Esophagus squamous epithelium (tissue), 4 donors: ENCODE measurements around the gene TTC21A.

ENCODE experiments used
- POLR2A ChIP-seq, 4 donors: fragments of 450-650 bp; IDR thresholded peaks; one replicate each; pipeline ENCODE4 v1.6.1; 2017; ENCODE audit warnings: antibody characterized with exemption in 4 of 4, mild to moderate bottlenecking in 4 of 4, moderate library complexity in 3 of 4
- TF ChIP-seq, protein P1 (sequence below), 6 experiments: fragments of 450-650 bp in 4 of 6; fragments of 200-600 bp in 2 of 6; sonication (generic) in 2 of 6; IDR thresholded peaks; one replicate each; pipeline ENCODE4 v1.5.1; 2016 to 2019; ENCODE audit warnings: antibody characterized with exemption in 6 of 6, mild to moderate bottlenecking in 4 of 6, moderate library complexity in 4 of 6

DNA sequence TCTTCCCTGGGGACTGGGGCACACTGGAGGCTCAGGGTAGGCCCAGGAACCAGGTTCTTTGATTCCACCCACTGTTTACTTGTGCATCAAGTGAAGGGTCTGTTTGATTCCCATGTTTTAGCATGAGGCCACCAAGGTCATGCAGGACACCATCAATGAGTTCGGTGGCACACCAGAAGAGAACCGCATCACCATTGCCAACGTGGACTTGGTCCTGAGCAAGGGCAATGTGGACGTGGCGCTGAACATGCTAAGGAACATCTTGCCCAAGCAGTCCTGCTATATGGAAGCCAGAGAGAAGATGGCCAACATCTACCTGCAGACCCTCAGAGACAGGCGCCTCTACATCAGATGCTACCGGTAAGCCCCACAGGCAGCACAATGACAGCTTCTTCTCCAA lies 21.5 kb downstream of the TTC21A start:
- TF ChIP-seq, protein P1, sequence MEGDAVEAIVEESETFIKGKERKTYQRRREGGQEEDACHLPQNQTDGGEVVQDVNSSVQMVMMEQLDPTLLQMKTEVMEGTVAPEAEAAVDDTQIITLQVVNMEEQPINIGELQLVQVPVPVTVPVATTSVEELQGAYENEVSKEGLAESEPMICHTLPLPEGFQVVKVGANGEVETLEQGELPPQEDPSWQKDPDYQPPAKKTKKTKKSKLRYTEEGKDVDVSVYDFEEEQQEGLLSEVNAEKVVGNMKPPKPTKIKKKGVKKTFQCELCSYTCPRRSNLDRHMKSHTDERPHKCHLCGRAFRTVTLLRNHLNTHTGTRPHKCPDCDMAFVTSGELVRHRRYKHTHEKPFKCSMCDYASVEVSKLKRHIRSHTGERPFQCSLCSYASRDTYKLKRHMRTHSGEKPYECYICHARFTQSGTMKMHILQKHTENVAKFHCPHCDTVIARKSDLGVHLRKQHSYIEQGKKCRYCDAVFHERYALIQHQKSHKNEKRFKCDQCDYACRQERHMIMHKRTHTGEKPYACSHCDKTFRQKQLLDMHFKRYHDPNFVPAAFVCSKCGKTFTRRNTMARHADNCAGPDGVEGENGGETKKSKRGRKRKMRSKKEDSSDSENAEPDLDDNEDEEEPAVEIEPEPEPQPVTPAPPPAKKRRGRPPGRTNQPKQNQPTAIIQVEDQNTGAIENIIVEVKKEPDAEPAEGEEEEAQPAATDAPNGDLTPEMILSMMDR (IDR thresholded peaks at IDR 0.05): no peak
- no peak for TF ChIP-seq POLR2A (IDR thresholded peaks at IDR 0.05)
